GM19193 (cell line): Measurements from ENCODE around the gene SLCO2A1.

Source experiments
- POLR2A ChIP-seq: IDR thresholded peaks from 4 replicates; pipeline ENCODE4 v1.6.1; 2011; ENCODE audit not compliant: insufficient read depth, insufficient read length; ENCODE audit errors: extremely low read depth

The SLCO2A1 gene

GRCh38 chr3:134054231-134054630, 24.5 kb upstream of the SLCO2A1 start:
- TF ChIP-seq POLR2A: no peak

DNA sequence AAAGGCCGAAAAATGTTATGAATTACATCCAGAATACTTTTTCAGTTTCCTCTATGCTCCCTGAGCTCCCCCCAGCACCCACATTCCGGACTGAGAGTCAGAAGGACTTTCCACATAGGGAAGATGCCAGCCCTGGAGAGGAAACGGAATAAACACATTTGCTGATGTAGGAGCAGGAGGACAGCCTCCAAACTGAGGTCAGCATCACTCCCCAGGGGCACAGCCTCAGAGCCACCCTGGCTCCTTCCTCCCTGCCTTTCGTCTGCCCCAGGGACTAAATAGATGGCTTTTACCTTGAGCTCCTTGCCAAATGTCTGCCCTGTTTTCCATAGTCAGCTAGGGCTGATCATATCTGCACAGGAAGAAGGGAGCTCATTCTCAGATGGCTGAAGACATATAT, 22.6 kb upstream of the SLCO2A1 start:
- no peak for TF ChIP-seq POLR2A

DNA sequence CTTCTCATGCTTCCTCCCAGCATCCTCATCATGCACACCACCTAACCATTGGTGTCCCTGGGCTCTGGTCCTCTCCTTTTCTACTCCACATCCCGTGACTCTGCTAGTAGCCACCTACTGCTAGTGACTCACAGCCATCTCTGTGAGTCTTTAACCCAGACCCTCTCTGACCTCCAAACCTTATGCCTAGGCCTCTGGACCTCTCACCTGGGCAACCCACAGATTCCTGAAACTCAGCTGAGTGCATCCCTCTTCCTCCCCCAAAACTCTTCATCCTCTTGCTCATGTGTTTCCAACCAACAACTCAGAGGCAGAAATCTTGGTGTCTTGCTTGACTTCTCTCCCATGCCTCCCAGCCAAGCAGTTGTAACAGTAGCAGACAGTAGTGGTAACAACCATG, 20.0 kb upstream of the SLCO2A1 start:
- no peak for TF ChIP-seq POLR2A

DNA sequence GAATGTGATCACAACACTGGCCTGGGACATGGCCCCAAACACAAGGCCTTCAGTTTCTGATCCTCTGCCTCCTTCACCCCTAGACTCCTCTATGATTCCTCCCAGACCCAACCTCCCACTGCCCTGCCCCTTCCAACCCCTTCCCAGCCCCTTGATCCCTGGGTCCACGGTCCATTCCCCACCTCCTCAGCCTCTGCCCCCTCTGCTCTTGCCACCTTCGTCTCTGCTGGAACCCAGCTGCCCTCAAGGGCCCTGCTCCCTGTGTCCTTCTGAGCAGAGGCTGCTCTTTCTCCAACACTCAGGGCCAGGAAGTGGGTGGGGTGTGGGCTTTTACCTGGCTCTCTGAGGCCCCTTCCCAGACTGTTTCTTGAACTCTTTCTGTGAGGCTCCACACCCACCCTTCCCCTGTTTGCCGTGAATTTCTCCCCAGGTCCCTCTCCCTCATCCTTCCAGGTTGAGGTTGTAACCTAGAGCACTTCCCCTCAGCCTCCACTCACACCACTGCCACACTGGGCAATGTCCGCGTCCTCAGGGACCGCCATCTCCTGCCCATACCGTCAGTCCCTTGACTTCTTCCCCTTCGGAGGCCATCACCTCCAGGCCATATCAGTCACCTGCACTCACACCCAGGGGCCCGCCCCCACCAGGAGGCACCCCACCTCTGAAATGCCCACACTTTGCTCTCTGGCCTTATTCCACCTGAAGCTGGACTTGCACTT, 18.7 kb upstream of the SLCO2A1 start:
- no peak for TF ChIP-seq POLR2A

- no peak for TF ChIP-seq POLR2A
Observed at GRCh38 chr3:134044459-134044858, 14.7 kb upstream of the SLCO2A1 start.

GRCh38 chr3:134040066-134040465, 10.3 kb upstream of the SLCO2A1 start:
- TF ChIP-seq POLR2A: no peak

DNA sequence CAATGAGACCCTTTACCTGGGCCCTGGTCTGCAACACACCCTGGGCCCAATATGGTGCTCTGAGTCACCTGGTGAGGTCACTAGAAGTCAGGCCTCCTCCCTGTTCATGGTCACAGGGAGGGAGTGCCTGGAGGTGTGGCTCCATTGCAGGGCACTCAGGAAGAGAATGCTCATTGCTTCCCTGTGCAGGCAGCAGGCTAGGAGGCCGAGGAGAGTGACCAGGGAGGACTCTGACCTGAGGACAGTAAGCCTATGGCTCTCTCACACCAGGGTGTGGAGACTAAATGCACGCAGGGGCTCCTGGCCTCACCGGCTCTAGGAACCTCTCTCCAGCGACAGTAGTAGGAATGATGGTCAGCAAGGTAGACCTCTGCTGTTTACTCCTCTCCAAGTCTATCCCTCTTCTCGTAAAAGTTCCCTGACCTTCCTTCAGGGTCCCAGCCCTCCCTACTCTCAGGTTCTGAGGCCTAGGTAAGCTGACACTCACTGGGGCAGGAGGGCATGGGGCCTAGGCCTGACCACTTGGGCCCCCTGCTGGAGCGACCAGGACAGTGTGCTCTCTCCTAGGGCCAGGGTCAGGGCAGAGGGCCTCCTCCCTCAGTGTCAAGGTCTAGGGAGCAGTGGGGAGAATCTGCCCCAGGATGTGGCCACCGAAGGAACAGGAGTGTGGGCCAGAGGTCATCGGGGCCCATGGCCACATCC, 9.6 kb upstream of the SLCO2A1 start:
- no peak for TF ChIP-seq POLR2A

GRCh38 chr3:134038716-134039115, 9.0 kb upstream of the SLCO2A1 start:
- TF ChIP-seq POLR2A: no peak

DNA sequence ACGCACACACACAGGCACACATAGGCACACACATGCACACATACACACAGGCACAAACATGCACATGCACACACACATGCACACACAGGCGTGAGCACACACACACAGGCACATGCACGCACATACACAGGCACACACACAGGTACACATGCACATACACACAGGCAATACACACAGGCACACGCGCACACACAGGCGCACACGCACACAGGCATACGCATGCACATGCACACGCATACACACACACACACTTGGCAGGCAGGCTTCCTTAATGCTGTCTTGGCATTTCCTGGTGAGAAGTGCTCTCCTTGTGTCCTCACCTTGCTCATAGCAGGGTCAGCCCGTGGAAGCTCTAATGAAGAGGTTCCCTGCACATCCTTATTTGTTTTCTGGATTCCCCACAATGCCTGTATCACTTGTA, 8.4 kb upstream of the SLCO2A1 start:
- no peak for TF ChIP-seq POLR2A

GRCh38 chr3:134037168-134037567, 7.4 kb upstream of the SLCO2A1 start:
- no peak for TF ChIP-seq POLR2A

GRCh38 chr3:134036291-134036690, 6.6 kb upstream of the SLCO2A1 start:
- TF ChIP-seq POLR2A: no peak

DNA sequence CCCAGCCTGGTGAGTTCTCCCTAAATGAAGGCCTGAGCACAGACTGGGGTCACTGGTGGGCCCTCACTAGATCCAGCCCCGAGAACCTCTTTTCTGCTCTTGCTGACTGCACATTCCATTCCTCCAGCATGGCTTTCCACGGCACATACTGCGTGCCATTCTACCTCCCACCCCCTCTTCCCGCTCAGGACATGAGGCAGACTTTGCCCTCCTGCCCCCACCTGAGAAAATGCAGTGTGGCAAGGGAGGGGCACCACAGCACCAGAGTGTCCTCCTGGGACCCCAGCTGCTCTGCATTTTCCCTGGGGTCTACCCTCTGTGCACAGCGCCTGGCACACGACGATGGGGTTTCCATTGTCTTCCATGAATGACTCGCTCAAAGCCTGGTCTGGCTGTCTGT, 6.1 kb upstream of the SLCO2A1 start:
- TF ChIP-seq POLR2A: no peak

DNA sequence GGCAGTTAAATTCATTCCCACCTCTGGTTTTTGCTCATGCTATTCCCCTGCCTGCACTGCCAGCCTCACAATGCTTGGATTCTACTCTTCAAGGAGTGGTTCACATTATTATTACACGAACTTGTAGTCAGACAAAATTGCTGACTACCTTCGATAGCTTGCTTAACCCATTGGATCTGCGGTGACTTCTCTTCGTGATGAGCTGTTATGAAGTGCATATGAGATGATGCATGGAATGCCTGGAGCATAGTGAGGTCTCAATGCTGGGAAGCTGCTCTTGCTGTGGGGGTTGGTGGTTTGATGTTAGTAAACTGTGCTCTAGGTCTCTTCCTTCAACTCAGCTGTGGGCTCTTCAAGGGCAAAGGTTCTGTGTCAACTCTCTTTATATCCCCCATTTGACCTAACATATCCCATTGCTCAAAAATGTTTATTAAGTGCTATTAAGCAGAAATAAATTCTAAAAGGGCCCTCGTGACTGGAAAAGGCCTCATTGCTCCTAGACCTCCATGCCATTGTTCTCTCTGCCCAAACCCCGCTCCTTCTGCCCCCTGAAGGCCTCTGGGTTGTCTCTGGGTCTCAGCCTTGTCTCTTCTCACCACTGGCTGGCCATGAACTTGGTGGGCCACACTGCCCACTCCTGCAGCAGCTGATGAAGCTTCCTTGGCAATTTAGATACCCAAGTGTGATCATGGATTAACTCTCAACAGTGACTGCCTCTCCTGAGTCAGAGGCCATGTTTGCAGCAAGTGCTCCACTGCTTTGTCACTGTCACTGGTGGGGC, 4.5 kb upstream of the SLCO2A1 start:
- no peak for TF ChIP-seq POLR2A

- TF ChIP-seq POLR2A: no peak
Observed at GRCh38 chr3:134033315-134033996, 3.7 kb upstream of the SLCO2A1 start.

GRCh38 chr3:134031348-134031915, 1.7 kb upstream of the SLCO2A1 start:
- TF ChIP-seq POLR2A: no peak
